SK-N-SH (cell line): ENCODE measurements around the gene SAMD4A. TPM values are rescaled to one million over a fixed set of nuclear protein-coding genes. Genes with fewer than 3 reads are reported as not detected.

ENCODE experiments used
- CTCF ChIA-PET: fragments of 300-600, 350-600 bp; formaldehyde crosslinking; extraction: SDS; loops from one replicate; lab custom pipeline; 2021; lab: Yijun Ruan, JAX
- POLR2A ChIA-PET: fragments of 350-600 bp; sonication (Branson Sonifier 250); formaldehyde crosslinking; extraction: SDS; loops from one replicate; lab custom pipeline; 2020; ENCODE audit warnings: antibody characterized with exemption, inconsistent platforms; lab: Yijun Ruan, JAX
- DNase-seq: peaks from one replicate; pipeline ENCODE4 v3.0.0; 2012
- H2AFZ ChIP-seq: fragments of 200-600 bp; sonication (generic); 2 replicates; pipeline ENCODE4 v1.8.1; 2016; ENCODE audit warnings: antibody characterized with exemption, mild to moderate bottlenecking, low read depth
- H3F3A ChIP-seq: fragments of 200-600 bp; sonication (generic); replicated peaks from 2 replicates; pipeline ENCODE3; 2016; ENCODE audit warnings: antibody characterized with exemption, mild to moderate bottlenecking; ENCODE audit not compliant: insufficient read depth
- H3K27ac ChIP-seq, 2 experiments: fragments of 200-500 bp in 1 of 2; fragments of 200-600 bp in 1 of 2; sonication (Bioruptor generic) in 1 of 2; sonication (generic), shearing (Covaris generic) in 1 of 2; 2 replicates each; pipeline versions ENCODE4 v1.5.1 to v1.6.1; 2014 to 2016; ENCODE audit warnings: low read depth in 2 of 2, inconsistent platforms in 1 of 2, low read length in 1 of 2, mild to moderate bottlenecking in 1 of 2, mixed read lengths in 1 of 2
- H3K27me3 ChIP-seq: fragments of 200-600 bp; sonication (generic), shearing (Covaris generic); 2 replicates; pipeline ENCODE4 v1.6.1; 2016; ENCODE audit warnings: mixed run types; ENCODE audit not compliant: insufficient read depth
- H3K36me3 ChIP-seq, 2 experiments: fragments of 200-500 bp in 1 of 2; fragments of 200-600 bp in 1 of 2; sonication (Bioruptor generic) in 1 of 2; sonication (generic) in 1 of 2; replicated peaks in 1 of 2; 2 replicates each; pipeline versions ENCODE3 to v1.5.1; 2014 to 2016; ENCODE audit warnings: low read length in 1 of 2, mild to moderate bottlenecking in 1 of 2; ENCODE audit not compliant: insufficient read depth in 2 of 2, control insufficient read depth in 1 of 2
- H3K4me1 ChIP-seq, 2 experiments: fragments of 200-500 bp in 1 of 2; fragments of 200-600 bp in 1 of 2; sonication (Bioruptor generic) in 1 of 2; sonication (generic), shearing (Covaris generic) in 1 of 2; 2 replicates each; pipeline versions ENCODE4 v1.5.1 to v1.6.1; 2014 to 2016; ENCODE audit warnings: low read depth in 1 of 2, low read length in 1 of 2, mixed run types in 1 of 2; ENCODE audit not compliant: insufficient read depth in 2 of 2, control insufficient read depth in 1 of 2
- H3K4me2 ChIP-seq: fragments of 200-600 bp; sonication (generic), shearing (Covaris generic); 2 replicates; pipeline ENCODE4 v1.6.1; 2017; ENCODE audit warnings: mixed run types
- H3K4me3 ChIP-seq, 2 experiments: fragments of 200-500 bp in 1 of 2; fragments of 200-600 bp in 1 of 2; sonication (Bioruptor generic) in 1 of 2; sonication (generic), shearing (Covaris generic) in 1 of 2; 2 replicates each; pipeline versions ENCODE4 v1.5.1 to v1.8.1; 2014 to 2016; ENCODE audit warnings: low read depth in 2 of 2, inconsistent platforms in 1 of 2, low read length in 1 of 2, mild to moderate bottlenecking in 1 of 2, mixed read lengths in 1 of 2, moderate library complexity in 1 of 2
- H3K79me2 ChIP-seq: fragments of 200-600 bp; sonication (generic); 2 replicates; pipeline ENCODE4 v1.8.1; 2017; ENCODE audit warnings: mild to moderate bottlenecking; ENCODE audit not compliant: insufficient read depth
- H3K9ac ChIP-seq: fragments of 200-600 bp; sonication (generic); 2 replicates; pipeline ENCODE4 v1.6.1; 2017; ENCODE audit warnings: mixed run types
- H3K9me2 ChIP-seq: fragments of 200-600 bp; sonication (generic); 2 replicates; pipeline ENCODE4 v1.6.1; 2017; ENCODE audit warnings: mixed run types
- H3K9me3 ChIP-seq: fragments of 200-600 bp; sonication (generic); 2 replicates; pipeline ENCODE4 v1.6.1; 2017; ENCODE audit warnings: mixed run types, mild to moderate bottlenecking, moderate library complexity
- H4K20me1 ChIP-seq: fragments of 200-600 bp; sonication (generic); 2 replicates; pipeline ENCODE4 v1.6.1; 2017; ENCODE audit warnings: mild to moderate bottlenecking, mixed run types; ENCODE audit not compliant: insufficient read depth
- FOSL2 ChIP-seq: IDR thresholded peaks from 2 replicates; pipeline ENCODE4 v1.4.0; 2012; ENCODE audit warnings: low read depth, mild to moderate bottlenecking, moderate library complexity, borderline replicate concordance
- GATA2 ChIP-seq: sonication (generic); formaldehyde crosslinking; IDR thresholded peaks from 2 replicates; pipeline ENCODE4 v1.5.0; 2020; ENCODE audit warnings: mild to moderate bottlenecking, missing genetic modification reagents
- NFIC ChIP-seq: IDR thresholded peaks from 2 replicates; pipeline ENCODE4 v1.4.0; 2012; ENCODE audit warnings: borderline replicate concordance
- NRF1 ChIP-seq: IDR thresholded peaks from 2 replicates; pipeline ENCODE4 v1.6.1; 2012; ENCODE audit warnings: low read depth, mild to moderate bottlenecking, low read length
- SIN3A ChIP-seq: IDR thresholded peaks from 2 replicates; pipeline ENCODE4 v1.6.1; 2012; ENCODE audit warnings: low read depth, mild to moderate bottlenecking, low read length, moderate library complexity, borderline replicate concordance
- SMC3 ChIP-seq: IDR thresholded peaks from 2 replicates; pipeline ENCODE4 v1.6.1; 2012; ENCODE audit warnings: low read depth, low read length, improper control_type of control experiment
- USF2 ChIP-seq: fragments of 150-350 bp; IDR thresholded peaks from 2 replicates; pipeline ENCODE4 v1.6.1; 2017; ENCODE audit warnings: antibody characterized with exemption, low read length, low read depth, borderline replicate concordance
- WGBS: methylation state at CpG from one replicate; pipeline ENCODE4 v1.1.6; 2017; ENCODE audit warnings: low lambda C conversion rate; 5-methylcytosine and 5-hydroxymethylcytosine counted together
- polyA plus RNA-seq, 3 experiments: library from polyadenylated mRNA; depleted of rRNA; stranded (reverse); fragments of >200 nt; gene quantifications; 2 replicates each; pipeline ENCODE4 v1.2.3, GENCODE V29; 2012
- TF ChIP-seq, protein P1 (sequence below): fragments of 200-600 bp; sonication (generic); IDR thresholded peaks from 2 replicates; pipeline ENCODE4 v1.6.1; 2017; ENCODE audit warnings: antibody characterized with exemption, mild to moderate bottlenecking, moderate library complexity

Gene SAMD4A
- polyA plus RNA-seq, 1 of the 3 experiments (the other 2 are of a cell fraction), result 5.0 TPM

GRCh38 chr14:54712465-54713200, 145.7 kb downstream of the SAMD4A start:
- H3K79me2 ChIP-seq, result peaks cover 97% of the 10 kb centered on the region
- POLR2A ChIA-PET, result interaction anchor here (0.6 kb wide), 1 partner anchor 14 kb away, joined by 3 read pairs; no protein-coding TSS in a partner anchor

GRCh38 chr14:54713379-54713778, 146.5 kb downstream of the SAMD4A start:
- Histone ChIP-seq H3K9ac (no peak overlapping the region), H3K4me2 (no peak overlapping the region), H3K9me2 (no peaks in the 10 kb centered on the region), H3K27me3 (no peaks in the 10 kb centered on the region), H3K79me2 (peaks cover 97% of the 10 kb centered on the region), H3K9me3 (no peaks in the 10 kb centered on the region), H3K4me3 (no peak overlapping the region), H2AFZ (no peak overlapping the region), H3K27ac (no peak overlapping the region), H3K4me1 (peaks cover 0 to 16% of the 10 kb centered on the region in 2 experiments; a peak in 1 of 4 replicates), H4K20me1 (peaks cover 57% of the 10 kb centered on the region; the same call in 1 of the 2 replicates), H3K36me3 (peaks cover 0 to 21% of the 10 kb centered on the region in 2 experiments), H3F3A (peaks cover 9% of the 10 kb centered on the region)
- TF ChIP-seq NRF1 (no peak), USF2 (no peak), NFIC (peak; percentile 8; the same call in 1 of the 2 replicates)
- DNase-seq, result no peak
- CTCF ChIA-PET, result interaction anchor here (1.9 kb wide), 1 partner anchor 60 kb away, joined by 10 read pairs; no protein-coding TSS in a partner anchor
- POLR2A ChIA-PET, result interaction anchor here (0.6 kb wide), 1 partner anchor 13 kb away, joined by 3 read pairs; no protein-coding TSS in a partner anchor

More at GRCh38 chr14:54712465-54713200, 145.7 kb downstream of the SAMD4A start:
- no peak overlapping the region for H3K9ac ChIP-seq
- H3F3A ChIP-seq, result peaks cover 9% of the 10 kb centered on the region
- WGBS, result 89% methylated on average over 5 of the region's 5 CpGs
- no peak overlapping the region for H3K4me2 ChIP-seq
- H3K4me1 ChIP-seq, result peaks cover 0 to 16% of the 10 kb centered on the region in 2 experiments; a peak in 1 of 4 replicates
- H3K9me2 ChIP-seq, result no peaks in the 10 kb centered on the region
- peaks cover 57% of the 10 kb centered on the region; the same call in 1 of the 2 replicates for H4K20me1 ChIP-seq
- no peak for DNase-seq
- no peak overlapping the region for H3K4me3 ChIP-seq
- peaks cover 0 to 21% of the 10 kb centered on the region in 2 experiments for H3K36me3 ChIP-seq
- no peak for TF ChIP-seq FOSL2
- TF ChIP-seq, protein P1, sequence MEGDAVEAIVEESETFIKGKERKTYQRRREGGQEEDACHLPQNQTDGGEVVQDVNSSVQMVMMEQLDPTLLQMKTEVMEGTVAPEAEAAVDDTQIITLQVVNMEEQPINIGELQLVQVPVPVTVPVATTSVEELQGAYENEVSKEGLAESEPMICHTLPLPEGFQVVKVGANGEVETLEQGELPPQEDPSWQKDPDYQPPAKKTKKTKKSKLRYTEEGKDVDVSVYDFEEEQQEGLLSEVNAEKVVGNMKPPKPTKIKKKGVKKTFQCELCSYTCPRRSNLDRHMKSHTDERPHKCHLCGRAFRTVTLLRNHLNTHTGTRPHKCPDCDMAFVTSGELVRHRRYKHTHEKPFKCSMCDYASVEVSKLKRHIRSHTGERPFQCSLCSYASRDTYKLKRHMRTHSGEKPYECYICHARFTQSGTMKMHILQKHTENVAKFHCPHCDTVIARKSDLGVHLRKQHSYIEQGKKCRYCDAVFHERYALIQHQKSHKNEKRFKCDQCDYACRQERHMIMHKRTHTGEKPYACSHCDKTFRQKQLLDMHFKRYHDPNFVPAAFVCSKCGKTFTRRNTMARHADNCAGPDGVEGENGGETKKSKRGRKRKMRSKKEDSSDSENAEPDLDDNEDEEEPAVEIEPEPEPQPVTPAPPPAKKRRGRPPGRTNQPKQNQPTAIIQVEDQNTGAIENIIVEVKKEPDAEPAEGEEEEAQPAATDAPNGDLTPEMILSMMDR, result no peak
- no peak for TF ChIP-seq GATA2 (CRISPR knock-in tag)
- no peak for TF ChIP-seq SMC3
- TF ChIP-seq SIN3A, result no peak
- TF ChIP-seq, all 33 proteins: peak for 0
- Histone ChIP-seq H3K27ac (no peak overlapping the region), H3K27me3 (no peaks in the 10 kb centered on the region), H2AFZ (no peak overlapping the region), H3K9me3 (no peaks in the 10 kb centered on the region)
- CTCF ChIA-PET, result interaction anchor here (1.9 kb wide), 1 partner anchor 61 kb away, joined by 10 read pairs; no protein-coding TSS in a partner anchor
